ENCODE measurements around the gene MIEN1. TPM values are rescaled to one million over a fixed set of nuclear protein-coding genes. Genes with fewer than 3 reads are reported as not detected.

Gene MIEN1
- total and polyA plus RNA-seq, 8 donors = 9.3 to 312 (median 114) TPM

- Histone ChIP-seq H3K27ac (peak overlapping the region in 3 of 5 donors; percentile 32 to 93 (median 88)), H3K36me3 (no peaks in the 10 kb centered on the region), H3K4me1 (peaks cover 31 to 51% (median 49%) of the 10 kb centered on the region in 4 donors), H3K9me3 (no peaks in the 10 kb centered on the region), H3K27me3 (peaks cover 0 to 49% (median 37%) of the 10 kb centered on the region in 3 donors), H3K4me3 (no peak overlapping the region)
- intact Hi-C loops (cut with DNase I; ENCODE audit: low total_unique reads) = no loop called here
- TF ChIP-seq, protein P1, sequence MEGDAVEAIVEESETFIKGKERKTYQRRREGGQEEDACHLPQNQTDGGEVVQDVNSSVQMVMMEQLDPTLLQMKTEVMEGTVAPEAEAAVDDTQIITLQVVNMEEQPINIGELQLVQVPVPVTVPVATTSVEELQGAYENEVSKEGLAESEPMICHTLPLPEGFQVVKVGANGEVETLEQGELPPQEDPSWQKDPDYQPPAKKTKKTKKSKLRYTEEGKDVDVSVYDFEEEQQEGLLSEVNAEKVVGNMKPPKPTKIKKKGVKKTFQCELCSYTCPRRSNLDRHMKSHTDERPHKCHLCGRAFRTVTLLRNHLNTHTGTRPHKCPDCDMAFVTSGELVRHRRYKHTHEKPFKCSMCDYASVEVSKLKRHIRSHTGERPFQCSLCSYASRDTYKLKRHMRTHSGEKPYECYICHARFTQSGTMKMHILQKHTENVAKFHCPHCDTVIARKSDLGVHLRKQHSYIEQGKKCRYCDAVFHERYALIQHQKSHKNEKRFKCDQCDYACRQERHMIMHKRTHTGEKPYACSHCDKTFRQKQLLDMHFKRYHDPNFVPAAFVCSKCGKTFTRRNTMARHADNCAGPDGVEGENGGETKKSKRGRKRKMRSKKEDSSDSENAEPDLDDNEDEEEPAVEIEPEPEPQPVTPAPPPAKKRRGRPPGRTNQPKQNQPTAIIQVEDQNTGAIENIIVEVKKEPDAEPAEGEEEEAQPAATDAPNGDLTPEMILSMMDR (IDR thresholded peaks at IDR 0.05) = no peak
- no peak for TF ChIP-seq EP300 (IDR thresholded peaks at IDR 0.05)
- no peak for TF ChIP-seq POLR2A (IDR thresholded peaks at IDR 0.05)
- TF ChIP-seq POLR2AphosphoS5 (IDR thresholded peaks at IDR 0.05) = no peak
- 48 to 53% (median 50%) methylated on average over 2 of the region's 2 CpGs for whole genome bisulfite sequencing, 5 donors
- DNase-seq = no peak
Measured at GRCh38 chr17:39735882-39736281, 5.5 kb upstream of the MIEN1 start.

DNA sequence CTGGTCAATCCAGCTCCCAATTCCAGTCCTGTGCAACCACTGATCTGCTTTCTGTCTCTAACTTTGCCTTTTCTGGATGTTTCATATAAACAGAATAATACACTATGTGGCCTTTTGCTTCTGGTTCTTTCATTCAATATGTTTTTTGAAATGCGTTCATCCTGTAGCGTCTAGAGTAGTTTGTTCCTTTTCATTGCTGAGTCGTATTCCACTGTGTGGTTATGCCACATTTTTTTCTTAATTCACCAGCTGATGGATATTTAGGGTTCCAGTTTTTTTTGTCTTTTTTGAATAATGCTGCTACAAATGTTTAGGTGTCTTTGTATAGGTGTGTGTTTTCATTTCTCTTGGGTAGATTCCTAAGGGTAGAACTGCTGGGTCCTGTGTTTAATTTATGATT lies 2.3 kb upstream of the MIEN1 start:
- intact Hi-C loops (cut with DNase I; ENCODE audit: low total_unique reads) = no loop called here
- no peak overlapping the region for H3K4me3 ChIP-seq
- H3K9me3 ChIP-seq = no peaks in the 10 kb centered on the region
- TF ChIP-seq, protein P1 (IDR thresholded peaks at IDR 0.05) = no peak
- TF ChIP-seq POLR2A (IDR thresholded peaks at IDR 0.05) (no peak), EP300 (IDR thresholded peaks at IDR 0.05) (no peak), POLR2AphosphoS5 (IDR thresholded peaks at IDR 0.05) (no peak)
- H3K4me1 ChIP-seq = peaks cover 19 to 43% (median 37%) of the 10 kb centered on the region in 4 donors
- 95 to 98% (median 97%) methylated on average over 3 of the region's 3 CpGs for WGBS, 5 donors
- DNase-seq = no peak
- no peak overlapping the region for H3K27ac ChIP-seq
- peaks cover 0 to 16% (median 4%) of the 10 kb centered on the region in 3 donors for H3K27me3 ChIP-seq
- peaks cover 10 to 18% (median 16%) of the 10 kb centered on the region in 4 donors for H3K36me3 ChIP-seq

DNA sequence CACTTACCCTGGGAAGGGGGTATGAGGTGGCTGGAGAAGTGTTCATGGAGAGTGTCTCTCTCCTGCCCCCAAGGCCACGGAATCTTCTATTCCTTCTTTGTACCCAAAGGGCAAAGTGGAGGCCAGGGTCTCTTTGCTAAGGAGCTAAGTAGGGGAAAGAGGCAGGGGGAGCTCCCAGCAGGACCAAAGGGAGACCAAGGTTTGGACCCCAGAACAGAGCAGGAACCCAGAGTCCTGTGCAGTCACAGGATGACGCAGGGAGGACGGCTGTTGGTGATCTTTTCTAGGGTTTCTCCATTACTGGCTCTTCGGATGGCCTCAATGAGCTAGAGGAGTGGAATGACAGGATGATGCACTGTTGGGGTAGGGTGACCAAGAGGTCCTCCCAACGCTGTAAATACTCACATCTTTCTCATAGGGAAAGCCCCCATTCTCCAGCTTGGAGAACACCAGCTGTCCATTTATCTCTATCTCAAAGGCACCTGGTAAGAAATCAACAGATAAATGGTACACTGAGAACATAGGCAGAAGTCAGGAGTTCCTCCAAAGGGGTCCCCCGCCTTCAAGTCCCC lies 966 bp downstream of the MIEN1 start:
- no peak for TF ChIP-seq POLR2AphosphoS5 (IDR thresholded peaks at IDR 0.05)
- TF ChIP-seq, protein P1 (IDR thresholded peaks at IDR 0.05) = no peak
- no peak for TF ChIP-seq EP300 (IDR thresholded peaks at IDR 0.05)
- no peak for TF ChIP-seq POLR2A (IDR thresholded peaks at IDR 0.05)
- peaks cover 22 to 50% (median 48%) of the 10 kb centered on the region in 4 donors for H3K36me3 ChIP-seq
- intact Hi-C loops (cut with DNase I; ENCODE audit: low total_unique reads) = no loop called here
- H3K4me3 ChIP-seq = peak overlapping the region; percentile 65 to 94 (median 67)
- peak overlapping the region; percentile 92 to 97 (median 95) for H3K27ac ChIP-seq
- H3K4me1 ChIP-seq = peaks cover 10 to 36% (median 23%) of the 10 kb centered on the region in 4 donors
- no peak for DNase-seq
- WGBS, 5 donors = 58 to 70% (median 67%) methylated on average over 6 of the region's 6 CpGs
- H3K27me3 ChIP-seq = no peaks in the 10 kb centered on the region
- H3K9me3 ChIP-seq = no peaks in the 10 kb centered on the region

GRCh38 chr17:39727556-39727955 lies 2.8 kb downstream of the MIEN1 start:
- peak in 1 of 2 donors; percentile 5 for DNase-seq
- Histone ChIP-seq H3K9me3 (no peaks in the 10 kb centered on the region), H3K36me3 (peaks cover 22 to 69% (median 63%) of the 10 kb centered on the region in 4 donors), H3K27me3 (no peaks in the 10 kb centered on the region), H3K4me1 (peaks cover 10 to 36% (median 26%) of the 10 kb centered on the region in 4 donors), H3K27ac (no peak overlapping the region), H3K4me3 (no peak overlapping the region)
- intact Hi-C loops (cut with DNase I; ENCODE audit: low total_unique reads) = no loop called here
- 64 to 76% (median 68%) methylated on average over 9 to 10 of the region's 10 CpGs for WGBS, 5 donors
- TF ChIP-seq POLR2A (IDR thresholded peaks at IDR 0.05) (no peak), POLR2AphosphoS5 (IDR thresholded peaks at IDR 0.05) (no peak), EP300 (IDR thresholded peaks at IDR 0.05) (no peak)
- TF ChIP-seq, protein P1 (IDR thresholded peaks at IDR 0.05) = no peak

Data from stomach (tissue), 9 donors.